ENCODE data around the gene CMAS.

CMAS gene

GRCh38 chr12:22101749-22102243 lies 55.8 kb downstream of the CMAS start:
- FAIRE-seq, result no peak
- DNase-seq (ENCODE audit: extremely low spot score, insufficient read length, low read depth), result no peak

GRCh38 chr12:22103418-22103817 lies 57.4 kb downstream of the CMAS start:
- no peak for FAIRE-seq

GRCh38 chr12:22105542-22105941 lies 59.5 kb downstream of the CMAS start:
- no peak for DNase-seq (ENCODE audit: extremely low spot score, insufficient read length, low read depth)
- no peak for FAIRE-seq

More at GRCh38 chr12:22103418-22103817, 57.4 kb downstream of the CMAS start:
- no peak for DNase-seq (ENCODE audit: extremely low spot score, insufficient read length, low read depth)

GRCh38 chr12:22110176-22110575 lies 64.2 kb downstream of the CMAS start:
- DNase-seq (ENCODE audit: extremely low spot score, insufficient read length, low read depth), result no peak
- no peak for FAIRE-seq

Data from GM18507 (cell line).